Calu3 (cell line): ENCODE data around the gene TMEM217. TPM values are rescaled to one million over a fixed set of nuclear protein-coding genes. Genes with fewer than 3 reads are reported as not detected.

Experiments used
- BruUV-seq: library from RNA; stranded (reverse); fragments of 400-500 nt; replicated peaks from 2 replicates; lab custom pipeline; 2021; lab: Mats Ljungman, UMichigan
- CTCF ChIA-PET: fragments of 300-600 bp; sonication (Branson Sonifier 250); formaldehyde crosslinking; loops from one replicate; lab custom pipeline; 2022; ENCODE audit warnings: antibody characterized with exemption; lab: Charles Lee
- DNase-seq: peaks from one replicate; pipeline ENCODE4 v3.0.0; 2022
- H3K27ac Mint-ChIP-seq: one replicate; pipeline ENCODE4 v1.8.0; 2022; ENCODE audit warnings: mixed read lengths; ENCODE audit not compliant: unreplicated experiment
- H3K27me3 Mint-ChIP-seq: one replicate; pipeline ENCODE4 v1.8.0; 2022; ENCODE audit warnings: mixed read lengths; ENCODE audit not compliant: unreplicated experiment
- H3K36me3 Mint-ChIP-seq: one replicate; pipeline ENCODE4 v1.8.0; 2022; ENCODE audit warnings: mild to moderate bottlenecking, moderate library complexity, mixed read lengths; ENCODE audit not compliant: insufficient read depth, unreplicated experiment
- H3K4me1 Mint-ChIP-seq: one replicate; pipeline ENCODE4 v1.8.0; 2022; ENCODE audit warnings: mild to moderate bottlenecking, low read depth, mixed read lengths; ENCODE audit not compliant: unreplicated experiment
- H3K4me3 Mint-ChIP-seq: one replicate; pipeline ENCODE4 v1.8.0; 2022; ENCODE audit warnings: mild to moderate bottlenecking, low read depth, moderate library complexity, mixed read lengths; ENCODE audit not compliant: unreplicated experiment
- H3K9me3 Mint-ChIP-seq: one replicate; pipeline ENCODE4 v1.8.0; 2022; ENCODE audit warnings: low read depth, mixed read lengths; ENCODE audit not compliant: unreplicated experiment
- intact Hi-C: fragments of 100-400 bp; cut with micrococcal nuclease; formaldehyde crosslinking; loops from one replicate; pipeline ENCODE4 v1.10.0; 2022; ENCODE audit not compliant: unreplicated experiment
- total RNA-seq: library from RNA; stranded (reverse); gene quantifications from 2 replicates; pipeline ENCODE4 v1.2.3, GENCODE V29; 2022
- TF ChIP-seq, protein P1 (sequence below): fragments of 200-600 bp; IDR thresholded peaks from one replicate; pipeline ENCODE4 v1.8.0; 2022; ENCODE audit warnings: antibody characterized with exemption; ENCODE audit not compliant: unreplicated experiment

TMEM217 gene
- total RNA-seq, 1 experiment from 2014 or later = 0.99 TPM

DNA sequence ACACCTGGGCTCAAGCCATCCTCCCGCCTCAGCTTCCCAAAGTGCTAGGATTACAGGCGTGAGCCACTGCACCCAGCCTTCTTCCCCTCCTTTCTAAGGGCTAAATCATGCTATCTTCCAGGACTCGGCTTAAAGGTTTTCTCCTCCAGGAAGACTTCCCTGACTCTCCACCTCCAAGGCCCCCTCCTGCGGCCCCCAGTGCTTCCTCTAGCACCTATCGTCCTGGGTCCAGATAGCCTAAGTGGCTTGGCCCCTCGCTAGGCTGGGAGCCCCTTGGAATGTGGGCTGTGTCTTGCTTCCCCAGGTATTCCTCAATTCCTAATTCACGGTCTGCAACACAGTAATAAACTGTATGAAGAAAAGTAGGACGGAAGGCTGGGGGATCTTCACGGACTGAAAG is 51.3 kb downstream of the TMEM217 start:
- Mint-ChIP-seq H3K9me3 (no peaks in the 10 kb centered on the region), H3K36me3 (no peaks in the 10 kb centered on the region), H3K4me3 (no peak overlapping the region), H3K27ac (no peak overlapping the region), H3K27me3 (no peaks in the 10 kb centered on the region), H3K4me1 (peaks cover 39% of the 10 kb centered on the region)
- CTCF ChIA-PET = interaction anchor here (0.7 kb wide), 1 partner anchor 191 kb away, joined by 3 read pairs; no protein-coding TSS in a partner anchor
- intact Hi-C loops = loop anchor here (5.0 kb wide), 1 partner anchor 104 kb away; no protein-coding TSS in a partner anchor
- TF ChIP-seq, protein P1, sequence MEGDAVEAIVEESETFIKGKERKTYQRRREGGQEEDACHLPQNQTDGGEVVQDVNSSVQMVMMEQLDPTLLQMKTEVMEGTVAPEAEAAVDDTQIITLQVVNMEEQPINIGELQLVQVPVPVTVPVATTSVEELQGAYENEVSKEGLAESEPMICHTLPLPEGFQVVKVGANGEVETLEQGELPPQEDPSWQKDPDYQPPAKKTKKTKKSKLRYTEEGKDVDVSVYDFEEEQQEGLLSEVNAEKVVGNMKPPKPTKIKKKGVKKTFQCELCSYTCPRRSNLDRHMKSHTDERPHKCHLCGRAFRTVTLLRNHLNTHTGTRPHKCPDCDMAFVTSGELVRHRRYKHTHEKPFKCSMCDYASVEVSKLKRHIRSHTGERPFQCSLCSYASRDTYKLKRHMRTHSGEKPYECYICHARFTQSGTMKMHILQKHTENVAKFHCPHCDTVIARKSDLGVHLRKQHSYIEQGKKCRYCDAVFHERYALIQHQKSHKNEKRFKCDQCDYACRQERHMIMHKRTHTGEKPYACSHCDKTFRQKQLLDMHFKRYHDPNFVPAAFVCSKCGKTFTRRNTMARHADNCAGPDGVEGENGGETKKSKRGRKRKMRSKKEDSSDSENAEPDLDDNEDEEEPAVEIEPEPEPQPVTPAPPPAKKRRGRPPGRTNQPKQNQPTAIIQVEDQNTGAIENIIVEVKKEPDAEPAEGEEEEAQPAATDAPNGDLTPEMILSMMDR = no peak
- no TSS peak for BruUV-seq
- no peak for DNase-seq

DNA sequence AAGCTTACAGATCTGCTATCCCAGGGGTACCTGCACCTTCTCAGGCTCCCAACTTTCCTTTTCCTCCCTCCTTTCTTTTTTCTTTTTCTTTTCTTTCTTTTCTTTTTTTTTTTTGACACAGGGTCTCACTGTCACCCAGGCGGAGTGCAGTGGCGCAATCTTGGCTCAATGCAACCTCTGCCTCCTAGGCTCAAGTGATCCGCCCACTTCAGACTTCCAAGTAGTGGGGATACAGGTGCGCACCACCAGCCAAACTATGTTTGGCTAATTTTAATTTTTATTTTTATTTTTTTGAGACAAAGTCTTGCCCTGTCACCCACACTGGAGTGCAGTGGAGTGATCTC is 52.0 kb downstream of the TMEM217 start:
- Mint-ChIP-seq H3K27ac (no peak overlapping the region), H3K27me3 (peaks cover under 1% of the 10 kb centered on the region), H3K4me1 (peaks cover 39% of the 10 kb centered on the region), H3K36me3 (no peaks in the 10 kb centered on the region), H3K4me3 (no peak overlapping the region), H3K9me3 (no peaks in the 10 kb centered on the region)
- CTCF ChIA-PET = no interaction called here
- intact Hi-C loops = loop anchor here (5.0 kb wide), 1 partner anchor 104 kb away; no protein-coding TSS in a partner anchor
- DNase-seq = no peak
- no TSS peak for BruUV-seq
- TF ChIP-seq, protein P1 = no peak

DNA sequence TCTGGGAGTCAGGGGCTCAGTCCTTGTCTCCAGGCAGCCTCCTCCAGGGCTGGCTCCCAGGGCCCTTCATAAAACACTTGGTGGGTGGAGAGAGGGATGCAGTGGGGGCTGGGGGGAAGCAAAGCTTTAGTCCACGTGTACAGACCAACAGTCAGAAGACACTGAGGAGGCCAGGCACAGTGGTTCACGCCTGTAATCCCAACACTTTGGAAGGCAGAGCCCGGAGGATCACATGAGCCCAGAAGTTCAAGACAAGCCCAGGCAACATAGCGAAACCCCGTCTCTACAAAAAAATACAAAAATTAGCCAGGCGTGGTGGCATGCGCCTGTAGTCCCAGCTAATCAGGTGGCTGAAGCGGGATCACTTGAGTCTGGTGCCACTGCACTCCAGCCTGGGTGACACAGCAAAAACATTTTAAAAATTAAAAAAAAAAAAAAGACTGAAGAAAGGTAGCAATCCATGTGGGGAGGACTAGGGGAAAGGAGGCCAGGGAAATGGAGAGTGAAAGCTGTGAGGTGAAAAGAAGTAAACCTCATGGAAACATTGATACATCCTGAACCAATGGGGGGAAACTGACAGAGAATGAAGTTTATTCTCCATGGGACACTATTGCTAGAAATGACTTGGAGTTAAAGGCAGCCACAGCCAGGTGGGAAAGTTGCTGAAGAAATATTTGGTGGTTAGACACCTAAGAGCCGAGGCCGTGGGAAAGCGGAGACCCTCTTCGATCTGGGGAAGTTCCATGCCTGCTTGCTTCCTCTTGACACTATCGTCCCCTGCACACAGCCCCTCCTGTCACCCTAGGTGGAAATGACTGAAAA is 52.6 kb downstream of the TMEM217 start:
- no peak for DNase-seq
- Mint-ChIP-seq H3K27me3 (peaks cover 6% of the 10 kb centered on the region), H3K36me3 (no peaks in the 10 kb centered on the region), H3K9me3 (no peaks in the 10 kb centered on the region), H3K27ac (no peak overlapping the region), H3K4me1 (peaks cover 39% of the 10 kb centered on the region), H3K4me3 (no peak overlapping the region)
- no TSS peak for BruUV-seq
- TF ChIP-seq, protein P1 = no peak
- intact Hi-C loops = loop anchor here (5.0 kb wide), 1 partner anchor 103 kb away; no protein-coding TSS in a partner anchor
- CTCF ChIA-PET = interaction anchor here (0.7 kb wide), 1 partner anchor 946 kb away, joined by 4 read pairs; no protein-coding TSS in a partner anchor

DNA sequence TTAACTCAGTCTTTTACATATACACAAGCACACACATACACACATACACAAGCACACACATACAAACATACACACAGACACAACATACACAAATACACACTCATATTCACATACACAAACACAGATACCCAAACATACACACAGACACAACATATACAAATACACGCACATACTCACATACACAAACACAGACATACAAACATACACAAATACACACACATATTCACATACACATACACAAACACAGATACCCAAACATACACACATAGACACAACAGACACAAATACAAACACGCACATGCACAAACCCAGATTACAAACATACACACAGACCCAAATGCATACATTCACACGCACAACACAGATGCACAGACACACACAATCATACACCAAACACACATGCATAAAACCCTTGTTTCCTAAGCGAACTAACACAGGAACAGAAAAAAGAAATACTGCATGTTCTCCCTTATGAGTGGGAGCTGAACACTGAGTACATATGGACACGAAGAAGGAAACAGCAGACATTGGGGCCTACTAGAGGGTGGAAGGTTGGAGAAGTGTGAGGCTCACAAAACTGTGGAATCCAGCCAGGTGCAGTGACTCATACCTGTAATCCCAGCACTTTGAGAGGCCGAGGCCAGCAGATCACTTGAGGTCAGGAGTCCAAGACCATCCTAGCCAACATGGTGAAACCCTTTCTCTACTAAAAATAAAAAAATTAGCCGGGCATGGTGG is 53.8 kb downstream of the TMEM217 start:
- H3K27me3 Mint-ChIP-seq = peaks cover 15% of the 10 kb centered on the region
- H3K4me3 Mint-ChIP-seq = peak overlapping the region; percentile 0
- no peaks in the 10 kb centered on the region for H3K9me3 Mint-ChIP-seq
- H3K36me3 Mint-ChIP-seq = no peaks in the 10 kb centered on the region
- peak overlapping the region; percentile 4 for H3K27ac Mint-ChIP-seq
- intact Hi-C loops = no loop called here
- TF ChIP-seq, protein P1 = no peak
- no TSS peak for BruUV-seq
- CTCF ChIA-PET = interaction anchor here (0.7 to 1.0 kb wide), 3 partner anchors 152 to 184 kb away, joined by 3 read pairs; no protein-coding TSS in a partner anchor
- peak; percentile 65 for DNase-seq
- peaks cover 39% of the 10 kb centered on the region for H3K4me1 Mint-ChIP-seq
